H4 (cell line): ENCODE data around the gene SANBR. TPM values are rescaled to one million over a fixed set of nuclear protein-coding genes. Genes with fewer than 3 reads are reported as not detected.
A peak's percentile ranks its signal among the peaks of the same experiment; 100 is the strongest.
"Not testable (repeated sequence)": the region's sequence is repeated elsewhere in the genome, so short reads cannot be mapped to it uniquely, and the experiment has no call there.

Source experiments
- DNase-seq: peaks from one replicate; pipeline ENCODE4 v3.0.0-alpha.2; 2015; ENCODE audit warnings: low spot score
- total RNA-seq: library from RNA; depleted of rRNA; stranded (reverse); fragments of >200 nt; shearing (Covaris generic); gene quantifications from 2 replicates; pipeline ENCODE4 v1.2.3, GENCODE V29; 2014; rRNA removed

SANBR gene
- total RNA-seq: 2.2 and 3.5 TPM in 2 replicates

- peak; percentile 83 for DNase-seq
Measured at GRCh38 chr2:61065714-61066709, at the start of gene SANBR. TSS of gene SANBR (plus strand) at chr2:61065871. CDS start at chr2:61070351, 4,480 bp downstream.

DNA sequence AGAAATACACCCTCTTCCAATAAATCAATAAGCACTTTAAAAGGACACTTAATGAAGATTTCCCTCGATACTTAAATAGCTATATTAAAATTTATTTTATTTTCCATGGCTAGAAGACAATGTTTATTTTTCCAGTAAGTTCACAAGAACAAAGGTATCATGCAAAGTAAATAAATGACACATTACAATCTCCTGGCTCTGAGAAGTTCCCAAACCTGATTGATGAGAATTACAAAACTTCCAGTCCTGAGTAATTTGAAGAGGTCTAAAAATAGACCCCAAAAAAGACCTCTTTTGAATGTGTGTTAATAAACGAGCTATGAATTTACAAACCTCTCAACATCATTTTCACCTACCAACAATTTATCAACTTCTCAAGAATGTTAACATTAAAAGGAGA is 49.7 kb upstream of the SANBR start:
- no peak for DNase-seq

- no peak for DNase-seq
Measured at GRCh38 chr2:61016392-61017002, 49.2 kb upstream of the SANBR start.

GRCh38 chr2:61017003-61017555 is 48.6 kb upstream of the SANBR start:
- DNase-seq: peak; percentile 53

DNA sequence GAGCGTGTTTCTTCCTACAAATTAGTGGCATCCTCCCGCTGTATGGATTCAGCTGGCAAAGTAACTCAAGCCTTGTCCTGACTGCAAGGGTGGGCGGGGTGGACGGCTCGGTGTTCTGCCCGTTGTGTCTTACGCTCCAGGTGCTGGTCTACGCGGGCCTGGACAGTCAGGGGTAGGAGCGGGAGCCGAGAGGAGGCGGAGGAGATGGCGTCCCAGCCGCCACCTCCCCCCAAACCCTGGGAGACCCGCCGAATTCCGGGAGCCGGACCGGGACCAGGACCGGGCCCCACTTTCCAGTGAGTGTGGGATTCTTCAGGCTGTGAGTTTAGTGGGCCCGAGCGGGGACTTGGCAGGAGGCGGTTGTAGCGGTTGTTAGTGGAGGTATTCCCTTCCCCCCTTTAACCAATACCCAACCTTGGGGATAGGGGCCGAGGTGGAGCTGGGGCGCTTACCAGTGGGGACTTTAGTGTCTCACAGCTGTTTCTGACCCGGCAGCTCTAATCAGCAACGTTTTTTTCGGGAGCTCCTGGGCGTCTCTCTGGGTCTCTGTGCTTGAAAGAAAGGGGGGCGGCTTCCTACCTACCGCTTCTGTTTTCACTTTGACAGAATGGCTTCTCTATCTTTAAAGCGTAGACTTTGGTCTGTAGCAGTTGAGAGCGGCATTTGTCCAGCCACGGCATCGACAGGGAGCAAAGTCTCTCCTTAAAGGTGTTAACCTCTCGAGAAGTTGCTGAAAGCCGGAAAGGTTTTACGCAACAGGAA is 47.9 kb upstream of the SANBR start, which contains the start of the genes PEX13 and PUS10:
TSS of gene PEX13 (plus strand) at position 165 of the 762 bp plus-strand sequence. CDS start at position 205, 40 bp downstream.
TSS of gene PUS10 (minus strand) at position 700 of the 762 bp plus-strand sequence. CDS start 6,365 bp downstream, outside the sequence.
- peak; percentile 73 for DNase-seq

DNA sequence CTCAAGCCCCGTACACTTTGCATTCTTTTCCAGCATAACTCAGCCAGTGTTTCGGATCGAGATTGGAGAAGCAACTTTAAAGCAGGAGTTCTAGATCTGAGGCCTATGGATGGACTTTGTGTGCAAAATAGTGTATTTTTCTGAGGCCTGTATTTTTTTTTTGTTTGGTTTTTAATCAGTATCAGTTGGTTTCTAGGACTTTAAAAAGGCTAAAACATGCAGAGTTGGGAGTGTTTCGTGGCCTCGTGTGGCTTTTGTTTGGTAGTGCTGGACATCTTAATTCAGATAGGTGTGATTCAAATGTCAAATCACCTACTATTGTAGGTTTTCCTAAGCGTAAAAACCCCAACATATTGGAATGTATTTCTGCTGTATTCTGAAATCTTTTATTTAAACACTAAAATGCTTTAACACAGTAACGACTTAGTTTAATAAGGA is 47.3 kb upstream of the SANBR start:
- no peak for DNase-seq

- DNase-seq: no peak
Measured at GRCh38 chr2:61018798-61019197, 46.9 kb upstream of the SANBR start.

GRCh38 chr2:61021228-61021660 is 44.4 kb upstream of the SANBR start:
- DNase-seq: no peak

DNA sequence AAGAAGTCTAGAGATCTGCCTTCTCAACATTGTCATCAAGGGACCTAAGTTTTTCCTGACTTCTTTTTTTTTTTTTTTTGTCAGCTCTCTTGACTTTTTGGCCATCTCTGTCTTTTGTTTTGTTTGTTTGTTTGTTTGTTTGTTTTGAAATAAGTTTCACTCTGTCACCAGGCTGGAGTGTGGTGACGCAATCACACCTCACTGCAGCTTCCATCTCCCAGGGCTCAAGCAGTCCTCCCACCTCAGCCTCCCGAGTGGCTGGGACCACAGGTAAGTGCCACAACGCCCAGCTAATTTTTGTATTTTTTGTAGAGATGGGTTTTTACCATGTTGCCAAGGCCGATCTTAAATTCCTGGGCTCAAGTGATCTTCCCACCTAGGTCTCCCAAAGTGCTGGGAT is 42.0 kb upstream of the SANBR start:
- no peak for DNase-seq

- no peak for DNase-seq
Measured at GRCh38 chr2:61029533-61029932, 36.1 kb upstream of the SANBR start.

- not testable (repeated sequence) for DNase-seq
Measured at GRCh38 chr2:61034592-61034991, 31.1 kb upstream of the SANBR start.

DNA sequence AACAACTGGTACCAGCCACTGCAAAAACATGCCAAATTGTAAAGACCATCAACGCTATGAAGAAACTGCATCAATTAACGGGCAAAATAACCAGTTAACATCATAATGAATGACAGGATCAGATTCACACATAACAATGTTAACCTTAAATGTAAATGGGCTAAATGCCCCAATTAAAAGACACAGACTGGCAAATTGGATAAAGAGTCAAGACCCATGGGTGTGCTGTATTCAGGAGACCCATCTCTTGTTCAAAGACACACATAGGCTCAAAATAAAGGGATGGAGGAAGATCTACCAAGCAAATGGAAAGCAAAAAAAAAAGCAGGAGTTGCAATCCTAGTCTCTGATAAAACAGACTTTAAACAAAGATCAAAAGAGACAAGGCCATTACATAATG is 29.0 kb upstream of the SANBR start:
- not testable (repeated sequence) for DNase-seq

GRCh38 chr2:61042807-61043206 is 22.9 kb upstream of the SANBR start:
- DNase-seq: no peak

- no peak for DNase-seq
Measured at GRCh38 chr2:61044636-61045035, 21.0 kb upstream of the SANBR start.

DNA sequence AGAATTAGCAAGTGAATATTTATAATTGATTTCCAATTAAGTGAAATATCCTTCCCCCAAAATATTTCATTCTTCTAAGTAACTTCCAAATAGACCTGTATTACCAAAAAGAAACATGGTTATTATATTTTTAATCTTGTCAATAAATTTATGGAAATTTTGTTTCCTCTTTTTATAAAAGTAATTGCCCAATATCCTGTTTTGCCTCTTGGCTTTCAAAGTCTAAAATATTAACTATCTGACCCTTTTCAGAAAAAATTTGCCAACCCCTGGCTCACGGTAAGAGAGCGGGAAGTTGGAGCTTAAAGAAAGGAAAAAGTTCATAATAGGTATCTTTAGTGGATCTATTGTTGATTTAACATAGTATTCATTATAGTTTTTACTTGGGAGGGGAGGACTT is 20.4 kb upstream of the SANBR start:
- no peak for DNase-seq

GRCh38 chr2:61045999-61046398 is 19.7 kb upstream of the SANBR start:
- DNase-seq: no peak

- no peak for DNase-seq
Measured at GRCh38 chr2:61055557-61055956, 10.1 kb upstream of the SANBR start.

GRCh38 chr2:61057562-61057961 is 8.1 kb upstream of the SANBR start:
- no peak for DNase-seq

- DNase-seq: no peak
Measured at GRCh38 chr2:61059382-61059781, 6.3 kb upstream of the SANBR start.

- DNase-seq: no peak
Measured at GRCh38 chr2:61074100-61074499, 8.4 kb downstream of the SANBR start.

GRCh38 chr2:61085883-61086282 is 20.2 kb downstream of the SANBR start:
- no peak for DNase-seq
